ENCODE results near the gene LCORL.

DNA sequence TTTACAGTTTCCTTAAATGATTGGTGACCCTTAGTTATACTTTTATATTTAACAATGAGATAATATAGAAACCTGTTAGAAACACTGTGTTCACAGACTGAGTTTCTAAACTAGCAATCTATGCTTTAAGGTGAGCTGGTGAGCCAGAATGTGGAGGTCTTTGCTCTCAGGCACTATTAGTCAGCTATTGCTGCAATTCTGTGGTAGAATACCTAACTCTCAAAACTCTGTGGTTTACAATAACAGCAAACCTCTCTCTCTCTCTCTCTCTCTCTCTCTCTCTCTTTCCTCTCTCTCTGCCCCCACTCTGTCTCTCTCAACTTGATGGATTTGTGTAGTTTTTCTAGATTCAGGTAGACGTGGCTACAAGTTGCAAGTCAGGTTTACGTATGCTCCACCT, 17.6 kb upstream of the LCORL start:
- TF ChIP-seq, protein P1, sequence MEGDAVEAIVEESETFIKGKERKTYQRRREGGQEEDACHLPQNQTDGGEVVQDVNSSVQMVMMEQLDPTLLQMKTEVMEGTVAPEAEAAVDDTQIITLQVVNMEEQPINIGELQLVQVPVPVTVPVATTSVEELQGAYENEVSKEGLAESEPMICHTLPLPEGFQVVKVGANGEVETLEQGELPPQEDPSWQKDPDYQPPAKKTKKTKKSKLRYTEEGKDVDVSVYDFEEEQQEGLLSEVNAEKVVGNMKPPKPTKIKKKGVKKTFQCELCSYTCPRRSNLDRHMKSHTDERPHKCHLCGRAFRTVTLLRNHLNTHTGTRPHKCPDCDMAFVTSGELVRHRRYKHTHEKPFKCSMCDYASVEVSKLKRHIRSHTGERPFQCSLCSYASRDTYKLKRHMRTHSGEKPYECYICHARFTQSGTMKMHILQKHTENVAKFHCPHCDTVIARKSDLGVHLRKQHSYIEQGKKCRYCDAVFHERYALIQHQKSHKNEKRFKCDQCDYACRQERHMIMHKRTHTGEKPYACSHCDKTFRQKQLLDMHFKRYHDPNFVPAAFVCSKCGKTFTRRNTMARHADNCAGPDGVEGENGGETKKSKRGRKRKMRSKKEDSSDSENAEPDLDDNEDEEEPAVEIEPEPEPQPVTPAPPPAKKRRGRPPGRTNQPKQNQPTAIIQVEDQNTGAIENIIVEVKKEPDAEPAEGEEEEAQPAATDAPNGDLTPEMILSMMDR (IDR thresholded peaks at IDR 0.05): no peak
- no peak for TF ChIP-seq POLR2A (IDR thresholded peaks at IDR 0.05)
